Stimulated activated CD8-positive, alpha-beta memory T cell treated with anti-CD3 and anti-CD28 coated beads, Interleukin-7, amount 100 ng/mL, for 1 hour (primary cell): ENCODE data around the gene PRKACG.
"Not testable (repeated sequence)": the region's sequence is repeated elsewhere in the genome, so short reads cannot be mapped to it uniquely, and the experiment has no call there.

Source experiments
- DNase-seq, 2 donors: peaks; one replicate each; pipeline ENCODE4 v3.0.0-alpha.2; 2020; ENCODE audit warnings: low read depth in 2 of 2

PRKACG gene

GRCh38 chr9:69014013-69014412 is at the start of gene PRKACG:
PRKACG (minus strand) TSS chr9:69014113; CDS start chr9:69014092, 21 bp downstream.
- DNase-seq: no peak

DNA sequence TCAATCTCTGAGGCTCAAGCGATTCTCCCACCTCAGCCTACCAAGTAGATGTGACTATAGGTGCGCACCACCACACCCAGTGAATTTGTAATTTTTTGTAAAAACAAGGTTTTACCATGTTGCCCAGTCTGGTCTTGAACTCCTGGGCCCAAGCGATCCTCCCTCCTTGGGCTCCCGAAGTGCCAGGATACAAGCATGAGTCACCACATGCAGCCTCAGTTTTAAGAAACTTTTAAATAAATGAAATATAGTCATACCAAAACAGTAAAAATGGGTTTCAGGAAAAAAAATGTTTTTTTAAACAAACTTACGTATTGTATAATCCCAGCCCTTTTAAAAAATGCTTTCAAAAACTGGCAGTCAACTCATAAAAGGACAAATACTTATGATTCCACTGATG is 48.3 kb upstream of the PRKACG start:
- no peak for DNase-seq

- no peak for DNase-seq
Observed at GRCh38 chr9:69060766-69061165, 46.9 kb upstream of the PRKACG start.

DNA sequence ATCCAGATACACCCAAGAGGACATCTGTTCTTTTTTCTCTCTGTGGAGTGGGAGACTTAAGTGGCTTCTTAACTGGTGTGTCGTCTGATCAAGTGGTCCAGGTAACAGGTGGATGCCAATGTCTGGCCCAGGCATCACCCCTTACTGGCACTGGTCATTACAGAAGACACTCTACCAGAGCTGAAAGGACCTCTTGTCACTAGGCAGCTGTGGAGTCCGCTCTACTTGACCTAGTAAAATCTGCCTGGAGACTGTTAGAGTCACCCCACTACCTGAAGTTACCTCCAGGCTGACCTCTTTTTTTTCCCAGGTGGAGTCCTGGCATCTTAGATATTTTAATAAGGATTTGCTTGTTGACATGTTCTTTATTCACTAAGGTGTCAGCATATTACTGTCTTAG is 44.2 kb upstream of the PRKACG start:
- DNase-seq: no peak

DNA sequence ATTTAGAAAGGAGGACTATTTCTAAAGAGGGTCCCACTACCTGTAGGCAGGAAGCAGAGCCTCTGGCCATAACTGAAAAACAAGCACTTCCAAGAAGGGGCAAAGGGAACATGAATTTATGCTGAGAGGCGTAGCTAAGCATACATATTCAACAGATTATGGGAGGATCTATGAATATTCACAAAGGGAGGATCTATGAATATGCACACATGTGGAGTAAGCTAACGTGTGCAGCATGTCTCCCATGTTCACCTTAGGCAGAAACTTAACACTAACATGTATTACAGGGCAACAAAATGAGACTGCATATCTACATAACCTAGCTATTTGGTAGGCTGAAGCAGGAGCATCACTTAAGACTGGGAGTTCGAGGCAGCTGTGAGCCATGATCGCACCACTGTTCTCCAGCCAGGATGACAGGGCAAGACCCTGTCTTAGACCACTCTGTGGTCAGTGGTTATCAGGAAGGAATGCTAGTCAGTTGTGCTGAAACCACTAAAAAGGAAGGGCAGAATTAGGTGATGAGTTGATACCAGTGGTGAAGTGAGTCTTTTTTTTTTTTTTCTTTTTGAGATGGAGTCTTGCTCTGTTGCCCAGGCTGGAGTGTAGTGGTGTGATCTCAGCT is 42.4 kb upstream of the PRKACG start:
- no peak for DNase-seq

DNA sequence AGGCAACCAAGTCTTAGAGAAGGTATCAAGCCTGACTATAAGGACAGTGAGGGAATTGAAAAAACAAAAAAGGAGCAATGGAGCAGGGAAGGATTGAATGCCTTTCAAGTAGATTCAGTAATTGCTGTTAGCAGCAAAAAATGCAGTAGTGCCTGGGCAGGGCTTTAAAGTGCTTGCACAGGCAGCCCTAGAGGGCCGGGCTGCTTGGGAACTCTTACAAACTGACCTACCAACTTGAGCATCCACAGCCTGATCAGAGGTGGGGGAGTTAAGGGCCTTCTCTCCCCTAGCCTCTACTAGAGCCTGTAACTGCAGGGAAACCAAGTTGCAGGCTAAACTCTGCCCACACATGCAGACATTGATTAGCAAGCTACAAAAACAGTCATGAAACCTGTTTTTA is 41.1 kb upstream of the PRKACG start:
- no peak for DNase-seq

GRCh38 chr9:69050936-69051335 is 37.0 kb upstream of the PRKACG start:
- DNase-seq: not testable (repeated sequence)

DNA sequence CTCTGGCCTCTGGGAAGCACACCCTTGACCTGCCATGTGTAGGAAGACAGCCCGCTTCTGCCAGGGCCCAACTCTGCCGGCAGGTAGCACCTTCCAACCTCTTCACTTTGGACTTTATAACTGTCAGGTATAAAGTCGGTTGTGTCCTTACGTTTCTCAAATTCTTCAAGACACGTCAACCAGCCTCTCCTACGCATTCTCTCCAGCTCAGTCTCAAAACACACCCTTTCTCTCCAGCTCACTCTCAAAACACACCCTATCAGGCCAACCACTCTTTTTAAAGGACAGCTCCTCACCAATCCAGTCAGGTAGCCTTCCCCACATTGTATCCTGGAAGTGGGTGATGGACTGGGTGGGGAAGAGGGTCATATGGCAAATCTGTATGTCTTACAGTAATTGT is 35.2 kb upstream of the PRKACG start:
- no peak for DNase-seq

DNA sequence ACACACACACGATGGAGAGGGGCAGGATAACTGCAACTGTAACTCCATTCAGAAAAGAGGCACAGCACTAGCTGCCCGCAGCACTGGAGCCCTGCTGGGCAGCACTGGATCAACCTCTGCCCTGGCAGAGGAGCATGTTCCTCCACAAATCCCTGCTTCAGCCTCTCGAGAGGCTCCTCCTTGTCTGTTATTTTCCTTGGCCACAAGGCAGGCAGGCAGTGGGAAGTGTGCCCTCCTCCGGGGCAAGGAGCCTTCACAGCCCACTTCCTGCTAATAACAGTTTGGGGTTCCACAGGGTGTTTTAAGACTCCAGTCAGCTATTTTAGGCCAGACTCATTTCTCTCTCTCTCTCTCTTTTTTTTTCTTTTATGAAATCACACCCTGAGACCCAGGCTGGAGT is 33.5 kb upstream of the PRKACG start:
- no peak for DNase-seq

DNA sequence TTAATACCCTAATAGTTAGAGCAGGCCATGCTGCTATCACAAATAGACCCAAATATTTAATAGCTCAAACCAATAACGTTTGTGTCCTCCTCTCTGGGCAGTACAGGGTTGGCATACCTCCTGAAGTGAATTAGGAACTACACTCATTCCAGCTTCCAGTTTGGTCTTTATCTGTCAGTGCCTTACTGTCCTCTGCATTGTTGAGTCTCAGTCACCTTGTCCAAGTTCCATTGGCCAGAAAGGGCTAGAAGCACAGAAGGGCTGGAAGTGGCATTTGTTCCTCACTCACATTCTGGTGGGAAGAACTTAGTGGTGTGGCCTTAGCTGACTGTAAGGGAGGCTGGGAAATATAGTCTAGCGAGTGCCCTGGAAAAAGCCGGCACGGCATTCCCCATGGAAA is 32.8 kb upstream of the PRKACG start:
- DNase-seq: no peak

DNA sequence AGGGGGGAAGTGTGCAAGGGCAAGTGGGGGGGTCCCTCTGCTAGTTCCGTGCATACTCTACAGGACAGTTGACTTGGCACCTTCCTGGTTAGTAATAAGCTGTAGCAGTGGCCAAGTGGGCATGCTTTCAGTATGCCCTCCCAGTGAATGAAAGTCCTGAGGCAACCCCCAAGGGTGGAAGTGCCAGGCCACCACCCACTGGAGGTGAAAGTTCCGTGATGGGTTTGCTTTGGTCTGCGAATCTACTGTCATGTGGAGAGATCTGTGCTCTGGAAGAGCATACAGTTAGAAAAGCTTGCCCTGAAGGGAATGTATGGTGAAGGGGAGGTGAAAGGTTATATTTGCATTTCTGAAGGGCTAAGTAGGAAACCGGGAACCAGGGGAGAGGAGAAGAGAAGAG is 31.9 kb upstream of the PRKACG start:
- DNase-seq: no peak

GRCh38 chr9:69044240-69045219 is 30.6 kb upstream of the PRKACG start:
- no peak for DNase-seq

- DNase-seq: no peak
Observed at GRCh38 chr9:69040646-69041045, 26.7 kb upstream of the PRKACG start.

DNA sequence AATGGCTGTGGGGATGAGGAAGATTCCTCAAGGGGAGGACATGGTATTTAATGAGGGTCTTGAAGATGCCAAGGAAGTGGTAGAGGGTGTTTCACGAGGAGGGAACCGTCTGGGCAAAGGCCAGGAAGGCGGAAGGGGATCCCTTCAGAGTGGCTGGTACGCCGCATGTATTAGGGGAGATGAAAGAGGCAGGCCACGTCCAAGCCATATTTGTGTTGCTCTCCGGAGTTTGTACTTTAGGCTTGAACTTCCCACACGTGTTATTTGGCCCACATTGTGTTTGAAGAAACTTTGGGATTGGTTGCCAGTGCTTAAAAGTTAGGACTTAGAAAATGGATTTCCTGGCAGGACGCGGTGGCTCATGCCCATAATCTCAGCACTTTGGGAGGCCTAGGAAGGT is 22.9 kb upstream of the PRKACG start:
- DNase-seq: no peak

DNA sequence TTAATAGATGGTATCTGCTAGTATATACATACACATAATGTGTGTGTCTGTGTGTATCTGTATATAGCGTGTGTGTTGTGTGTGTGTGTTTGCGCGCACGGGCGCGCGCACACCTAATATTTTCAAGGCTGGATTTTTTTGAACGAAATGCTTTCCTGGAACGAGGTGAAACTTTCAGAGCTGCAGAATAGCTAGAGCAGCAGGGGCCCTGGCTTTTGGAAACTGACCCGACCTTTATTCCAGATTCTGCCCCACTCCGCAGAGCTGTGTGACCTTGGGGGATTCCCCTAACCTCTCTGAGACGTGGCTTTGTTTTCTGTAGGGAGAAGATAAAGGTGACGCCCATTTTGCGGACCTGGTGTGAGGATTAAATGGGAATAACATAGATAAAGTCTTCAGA is 22.4 kb upstream of the PRKACG start:
- no peak for DNase-seq

DNA sequence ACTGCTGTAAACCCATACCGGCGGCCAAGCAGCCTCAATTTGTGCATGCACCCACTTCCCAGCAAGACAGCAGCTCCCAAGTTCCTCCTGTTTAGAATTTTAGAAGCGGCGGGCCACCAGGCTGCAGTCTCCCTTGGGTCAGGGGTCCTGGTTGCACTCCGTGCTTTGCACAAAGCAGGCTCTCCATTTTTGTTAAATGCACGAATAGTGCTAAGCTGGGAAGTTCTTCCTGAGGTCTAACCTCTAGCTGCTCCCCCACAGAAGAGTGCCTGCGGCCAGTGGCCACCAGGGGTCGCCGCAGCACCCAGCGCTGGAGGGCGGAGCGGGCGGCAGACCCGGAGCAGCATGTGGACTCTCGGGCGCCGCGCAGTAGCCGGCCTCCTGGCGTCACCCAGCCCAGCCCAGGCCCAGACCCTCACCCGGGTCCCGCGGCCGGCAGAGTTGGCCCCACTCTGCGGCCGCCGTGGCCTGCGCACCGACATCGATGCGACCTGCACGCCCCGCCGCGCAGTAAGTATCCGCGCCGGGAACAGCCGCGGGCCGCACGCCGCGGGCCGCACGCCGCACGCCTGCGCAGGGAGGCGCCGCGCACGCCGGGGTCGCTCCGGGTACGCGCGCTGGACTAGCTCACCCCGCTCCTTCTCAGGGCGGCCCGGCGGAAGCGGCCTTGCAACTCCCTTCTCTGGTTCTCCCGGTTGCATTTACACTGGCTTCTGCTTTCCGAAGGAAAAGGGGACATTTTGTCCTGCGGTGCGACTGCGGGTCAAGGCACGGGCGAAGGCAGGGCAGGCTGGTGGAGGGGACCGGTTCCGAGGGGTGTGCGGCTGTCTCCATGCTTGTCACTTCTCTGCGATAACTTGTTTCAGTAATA is 21.8 kb upstream of the PRKACG start, which contains the start of gene FXN:
TSS of gene FXN (plus strand) at position 315 of the 871 bp plus-strand sequence. CDS start at position 346, 31 bp downstream.
- DNase-seq: peak; percentile 56 to 68

DNA sequence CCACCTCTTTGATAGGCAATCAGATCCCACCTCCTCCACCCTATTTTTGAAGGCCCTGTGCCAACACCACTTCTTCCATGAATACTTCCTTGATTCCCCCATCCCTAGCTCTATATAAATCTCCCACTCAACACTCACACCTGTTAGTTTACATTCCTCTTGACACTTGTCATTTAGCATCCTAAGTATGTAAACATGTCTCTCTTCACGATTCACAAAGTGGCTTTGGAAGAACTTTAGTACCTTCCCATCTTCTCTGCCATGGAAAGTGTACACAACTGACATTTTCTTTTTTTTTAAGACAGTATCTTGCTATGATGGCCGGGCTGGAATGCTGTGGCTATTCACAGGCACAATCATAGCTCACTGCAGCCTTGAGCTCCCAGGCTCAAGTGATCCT is 20.2 kb upstream of the PRKACG start:
- no peak for DNase-seq

DNA sequence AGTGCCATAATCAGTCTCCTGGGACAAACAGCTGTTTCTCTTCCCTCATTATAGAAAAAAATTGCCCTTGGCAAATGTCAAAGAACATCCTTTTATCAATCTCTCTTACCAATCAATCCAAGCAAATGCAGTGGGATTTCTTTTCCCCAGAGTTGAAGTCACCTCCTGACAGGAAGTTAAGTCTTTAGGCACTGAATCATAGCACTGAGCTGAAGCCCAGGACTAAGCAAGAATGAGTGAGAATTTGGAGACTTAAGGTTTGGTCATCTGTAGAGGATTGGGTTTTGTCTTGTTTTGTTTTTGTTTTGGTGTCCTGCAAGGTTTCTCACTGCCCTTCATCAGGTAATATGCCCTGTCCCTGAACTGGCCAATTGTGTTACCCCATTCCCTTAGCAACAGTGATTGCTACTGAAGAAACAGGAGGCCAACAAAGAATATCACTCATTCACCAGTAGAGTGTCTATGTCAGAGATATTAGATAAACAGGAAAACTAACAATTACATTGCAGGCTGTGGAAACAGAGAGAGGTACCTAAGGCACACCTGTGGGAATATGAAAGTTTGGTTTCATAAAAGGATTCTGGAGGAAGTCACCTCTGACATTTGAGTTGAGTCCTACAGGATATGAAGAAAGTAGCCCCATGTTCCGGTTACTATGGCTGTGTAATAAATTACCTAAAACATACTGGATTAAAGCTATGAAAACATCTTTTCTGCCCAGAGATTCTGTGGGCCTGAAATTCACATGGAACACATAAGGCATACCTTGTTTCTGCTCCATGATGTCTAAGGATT is 17.1 kb upstream of the PRKACG start:
- DNase-seq: no peak

DNA sequence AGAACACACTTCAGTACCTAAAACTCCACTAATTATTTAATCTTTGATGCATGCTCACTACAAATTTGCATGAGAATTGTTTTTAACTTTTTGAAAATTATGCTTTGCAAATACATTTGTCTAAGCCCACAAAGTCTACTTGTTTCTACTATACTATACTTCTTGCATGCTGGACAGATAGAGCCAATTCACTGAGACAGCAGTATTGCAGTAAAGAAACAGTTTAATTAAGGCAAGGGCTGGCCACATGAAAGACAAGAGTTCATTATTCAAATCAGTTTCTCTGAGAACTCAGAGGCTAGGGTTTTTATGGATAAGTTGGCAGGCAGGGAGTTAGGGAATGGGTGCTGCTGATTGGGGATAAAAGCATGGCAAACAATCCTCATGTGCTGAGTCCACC is 15.6 kb upstream of the PRKACG start:
- no peak for DNase-seq

- no peak for DNase-seq
Observed at GRCh38 chr9:69028754-69029153, 14.8 kb upstream of the PRKACG start.
